Keratinocyte (primary cell): ENCODE measurements around the gene CREG2.

Experiments
- CTCF ChIP-seq, 3 experiments: IDR thresholded peaks in 1 of 3; conservative IDR thresholded peaks in 1 of 3; optimal IDR thresholded peaks in 1 of 3; 2 replicates in 2 of 3; 3 replicates in 1 of 3; pipeline versions ENCODE3 to v1.5.1; 2011; ENCODE audit warnings: low read length in 3 of 3, mild to moderate bottlenecking in 3 of 3, moderate library complexity in 2 of 3, control low read depth in 1 of 3, inconsistent platforms in 1 of 3; ENCODE audit not compliant: insufficient read depth in 2 of 3; ENCODE audit errors: extremely low read depth in 1 of 3
- EZH2 ChIP-seq: IDR thresholded peaks from one replicate; pipeline ENCODE4 v1.6.1; 2012; ENCODE audit warnings: inconsistent platforms, mild to moderate bottlenecking, low read length, moderate library complexity

GRCh38 chr2:101399021-101399799 is 11.9 kb upstream of the CREG2 start:
- TF ChIP-seq CTCF (optimal IDR thresholded peaks at IDR 0.05 in 1 of 3, IDR thresholded peaks at IDR 0.05 in 1 of 3, conservative IDR thresholded peaks at IDR 0.05 in 1 of 3; ENCODE audit: extremely low read depth in 1 of 3, insufficient read depth in 2 of 3, low read length in 3 of 3) (no peak), EZH2 (no peak)
